Fibroblast of pulmonary artery (primary cell): ENCODE measurements around the gene C1QL1.

Source experiments
- DNase-seq: peaks from one replicate; pipeline ENCODE4 v3.0.0-alpha.2; 2010; ENCODE audit warnings: low read depth
- H3K4me3 ChIP-seq: replicated peaks from 2 replicates; pipeline ENCODE4 v1.5.1; 2011; ENCODE audit warnings: low read depth, mild to moderate bottlenecking, control low read depth, low read length, moderate library complexity
- CTCF ChIP-seq: IDR thresholded peaks from 2 replicates; pipeline ENCODE4 v1.5.1; 2011; ENCODE audit warnings: mild to moderate bottlenecking, control low read depth, low read length, inconsistent platforms; ENCODE audit errors: missing control alignments

The C1QL1 gene

GRCh38 chr17:45008216-45008615 lies 40.1 kb upstream of the C1QL1 start:
- DNase-seq, result no peak
- no peak overlapping the region for H3K4me3 ChIP-seq
- no peak for TF ChIP-seq CTCF

DNA sequence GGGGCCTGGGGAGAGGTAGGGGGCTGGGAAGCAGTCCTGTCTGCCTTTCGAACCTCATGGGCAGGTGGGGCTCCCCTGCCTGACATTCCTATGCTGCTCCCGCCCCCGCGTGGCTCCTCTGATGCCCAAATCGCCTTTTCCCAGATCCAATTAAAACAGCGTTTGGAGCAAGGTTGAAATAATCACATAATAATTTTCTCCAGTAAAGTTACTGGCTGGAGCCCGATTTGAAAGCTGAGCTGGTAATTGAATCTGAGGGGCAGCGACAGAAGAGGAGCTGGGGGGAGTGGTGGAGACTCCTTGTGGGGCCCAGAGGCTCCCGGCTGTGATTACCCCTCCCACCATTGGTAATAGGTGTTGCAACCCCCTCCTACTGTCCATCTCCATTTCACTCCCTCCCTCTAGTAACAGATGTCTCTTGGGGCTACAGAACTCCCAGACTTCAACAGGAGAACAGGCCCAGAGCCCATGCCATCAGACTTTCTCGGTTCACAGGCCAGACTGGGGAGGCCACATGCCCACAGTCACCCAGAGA lies 38.9 kb upstream of the C1QL1 start:
- no peak for DNase-seq
- no peak for TF ChIP-seq CTCF
- H3K4me3 ChIP-seq, result no peak overlapping the region

GRCh38 chr17:45005700-45006099 lies 37.6 kb upstream of the C1QL1 start:
- TF ChIP-seq CTCF, result no peak
- H3K4me3 ChIP-seq, result no peak overlapping the region

DNA sequence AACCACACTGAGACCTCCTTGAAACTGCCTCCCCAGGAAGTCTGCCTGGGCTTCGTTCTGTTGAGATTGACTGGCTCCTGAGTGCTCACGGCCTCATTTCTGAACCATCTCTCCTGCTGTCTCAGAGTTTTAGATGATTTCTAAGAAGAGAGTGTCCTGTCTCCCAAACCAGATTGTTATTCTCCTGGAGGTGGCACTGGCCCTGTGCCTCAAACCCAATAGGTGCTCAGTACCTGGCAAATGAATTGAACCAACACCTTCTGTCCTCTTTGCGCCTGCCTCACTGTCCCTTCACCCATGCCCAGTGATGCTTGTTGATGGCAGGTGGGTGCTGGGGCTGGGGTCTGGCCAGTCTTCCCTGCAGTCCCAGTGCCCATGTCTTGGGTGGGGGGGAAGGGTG lies 36.3 kb upstream of the C1QL1 start:
- TF ChIP-seq CTCF, result no peak
- no peak for DNase-seq
- H3K4me3 ChIP-seq, result no peak overlapping the region

More at GRCh38 chr17:45005700-45006099, 37.6 kb upstream of the C1QL1 start:
- no peak for DNase-seq

GRCh38 chr17:45003877-45004276 lies 35.8 kb upstream of the C1QL1 start:
- no peak overlapping the region for H3K4me3 ChIP-seq
- no peak for DNase-seq
- no peak for TF ChIP-seq CTCF

DNA sequence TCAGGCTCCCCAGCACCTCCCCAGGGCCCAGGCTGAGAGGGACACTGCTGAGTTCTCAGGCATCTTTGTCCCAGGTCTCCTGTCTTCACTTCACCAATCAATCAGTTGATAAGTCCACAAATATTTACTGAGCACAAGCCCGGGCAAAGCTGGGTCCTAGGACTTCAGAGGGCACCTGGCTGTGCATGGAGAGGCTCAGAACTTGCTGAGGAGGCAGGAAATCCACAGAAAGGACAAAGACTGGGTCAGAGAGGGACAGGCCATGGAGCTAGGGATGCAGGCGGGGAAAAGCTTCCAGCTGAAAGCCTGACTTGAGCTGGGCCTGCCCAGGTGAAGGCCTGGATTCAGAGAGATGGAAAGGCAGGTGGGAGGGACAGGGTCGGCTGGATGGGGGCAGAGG lies 33.2 kb upstream of the C1QL1 start:
- DNase-seq, result no peak
- TF ChIP-seq CTCF, result no peak
- no peak overlapping the region for H3K4me3 ChIP-seq

- H3K4me3 ChIP-seq, result no peak overlapping the region
- TF ChIP-seq CTCF, result no peak
- DNase-seq, result no peak
These were observed 31.3 kb upstream of the C1QL1 start for GRCh38 chr17:44999433-44999832.
